Measurements from ENCODE around the gene TSPEAR. TPM values are rescaled to one million over a fixed set of nuclear protein-coding genes. Genes with fewer than 3 reads are reported as not detected.

TSPEAR gene
- total RNA-seq, 4 donors from 2014 or later = 0.19 TPM; not detected in 3

DNA sequence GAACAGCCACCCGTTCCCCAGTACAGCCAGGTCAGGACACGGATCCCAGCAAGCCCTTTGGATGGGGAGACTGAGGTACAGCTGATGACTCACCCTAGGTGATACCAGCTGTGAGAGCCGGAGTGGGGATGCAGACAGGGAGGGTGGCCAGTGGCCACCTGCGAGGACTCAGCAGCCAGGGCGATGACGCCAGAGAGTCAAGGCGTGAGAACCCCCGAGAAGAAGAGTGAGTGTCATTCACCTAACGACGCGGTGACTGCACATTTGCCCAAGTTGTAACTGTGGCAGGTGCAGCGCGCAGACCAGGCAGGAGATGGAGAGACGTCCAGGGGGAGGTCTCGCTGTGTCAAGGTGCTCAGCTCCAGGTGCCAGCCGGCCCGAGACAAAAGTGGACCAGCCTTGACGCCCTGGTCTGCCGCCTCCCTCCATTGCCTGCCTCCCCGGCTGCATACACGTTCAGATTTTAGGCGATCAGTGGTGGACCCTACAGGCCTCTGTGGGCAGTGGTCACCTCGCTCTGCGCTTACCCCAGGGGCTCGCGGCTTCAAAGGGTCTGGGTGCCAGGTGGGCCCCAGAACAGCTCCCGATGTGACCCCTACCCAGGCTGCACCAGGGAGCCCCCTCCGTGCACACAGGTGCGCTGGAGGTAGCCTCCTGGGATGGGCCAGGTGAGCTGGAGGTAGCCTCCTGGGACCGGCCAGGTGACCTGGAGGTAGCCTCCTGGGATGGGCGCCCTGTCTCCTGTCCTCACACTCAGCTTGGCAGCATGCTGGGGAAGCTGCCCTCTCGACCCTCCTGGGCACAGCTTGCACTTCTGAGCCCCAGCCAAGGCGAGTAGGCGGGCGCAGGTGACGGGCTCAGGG is 244.1 kb downstream of the TSPEAR start:
- TF ChIP-seq, protein P1, sequence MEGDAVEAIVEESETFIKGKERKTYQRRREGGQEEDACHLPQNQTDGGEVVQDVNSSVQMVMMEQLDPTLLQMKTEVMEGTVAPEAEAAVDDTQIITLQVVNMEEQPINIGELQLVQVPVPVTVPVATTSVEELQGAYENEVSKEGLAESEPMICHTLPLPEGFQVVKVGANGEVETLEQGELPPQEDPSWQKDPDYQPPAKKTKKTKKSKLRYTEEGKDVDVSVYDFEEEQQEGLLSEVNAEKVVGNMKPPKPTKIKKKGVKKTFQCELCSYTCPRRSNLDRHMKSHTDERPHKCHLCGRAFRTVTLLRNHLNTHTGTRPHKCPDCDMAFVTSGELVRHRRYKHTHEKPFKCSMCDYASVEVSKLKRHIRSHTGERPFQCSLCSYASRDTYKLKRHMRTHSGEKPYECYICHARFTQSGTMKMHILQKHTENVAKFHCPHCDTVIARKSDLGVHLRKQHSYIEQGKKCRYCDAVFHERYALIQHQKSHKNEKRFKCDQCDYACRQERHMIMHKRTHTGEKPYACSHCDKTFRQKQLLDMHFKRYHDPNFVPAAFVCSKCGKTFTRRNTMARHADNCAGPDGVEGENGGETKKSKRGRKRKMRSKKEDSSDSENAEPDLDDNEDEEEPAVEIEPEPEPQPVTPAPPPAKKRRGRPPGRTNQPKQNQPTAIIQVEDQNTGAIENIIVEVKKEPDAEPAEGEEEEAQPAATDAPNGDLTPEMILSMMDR (IDR thresholded peaks at IDR 0.05) = no peak
- DNase-seq (ENCODE audit: low spot score) (no peak), ATAC-seq (ENCODE audit: low FRiP score) (no peak)

DNA sequence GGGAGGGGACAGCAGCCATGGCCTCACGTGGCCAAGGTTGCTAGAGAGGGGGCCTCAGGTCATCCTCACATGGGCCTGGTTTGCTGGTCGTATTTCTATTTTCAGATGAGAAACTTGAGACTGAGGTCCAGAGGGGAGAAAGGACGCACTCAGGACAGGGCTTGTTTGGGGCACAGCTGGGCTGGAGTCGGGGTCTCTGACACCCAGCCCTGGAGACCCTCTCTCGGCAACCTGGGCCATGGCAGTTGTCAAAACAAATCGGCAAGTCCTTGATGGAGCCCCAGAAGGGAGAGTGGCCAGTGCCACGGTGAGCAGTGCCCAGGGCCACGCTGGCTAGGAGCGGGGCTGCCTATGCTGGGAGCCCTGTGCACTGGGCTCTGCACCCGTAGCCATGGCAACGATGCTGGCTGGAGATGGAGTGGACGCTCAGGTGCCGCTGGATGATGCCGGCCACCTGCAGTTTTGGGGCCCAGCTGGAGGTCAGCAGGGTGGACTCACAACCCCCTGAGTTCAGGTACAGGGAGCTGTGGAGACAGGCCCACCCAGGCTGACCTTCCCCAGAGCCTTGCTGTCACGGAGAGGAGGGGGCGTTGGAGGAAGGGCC is 244.9 kb downstream of the TSPEAR start:
- DNase-seq (ENCODE audit: low spot score) (no peak), ATAC-seq (ENCODE audit: low FRiP score) (no peak)
- TF ChIP-seq, protein P1 (IDR thresholded peaks at IDR 0.05) = no peak

DNA sequence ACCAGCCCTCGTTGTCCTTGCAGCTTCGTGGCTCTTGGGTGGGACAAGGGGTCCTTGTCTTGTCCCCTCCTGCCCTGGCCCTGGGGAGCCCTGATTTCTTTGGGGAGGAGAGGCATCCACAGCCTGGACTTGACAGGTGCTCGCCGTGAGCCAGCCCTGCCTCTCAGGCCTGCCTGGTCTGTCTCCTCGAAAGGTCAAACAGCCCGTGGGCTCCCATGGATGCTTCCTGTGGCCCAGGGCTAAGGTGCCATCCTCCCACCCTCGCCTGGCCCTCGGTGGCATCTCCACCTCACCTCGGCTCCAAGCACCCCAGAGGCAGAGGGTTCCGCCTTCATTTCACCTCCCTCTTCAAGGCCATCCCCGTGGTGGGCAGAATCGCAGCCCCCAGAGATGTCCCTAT is 247.0 kb downstream of the TSPEAR start:
- no peak for ATAC-seq (ENCODE audit: low FRiP score)
- TF ChIP-seq, protein P1 (IDR thresholded peaks at IDR 0.05) = no peak
- DNase-seq (ENCODE audit: low spot score) = no peak

DNA sequence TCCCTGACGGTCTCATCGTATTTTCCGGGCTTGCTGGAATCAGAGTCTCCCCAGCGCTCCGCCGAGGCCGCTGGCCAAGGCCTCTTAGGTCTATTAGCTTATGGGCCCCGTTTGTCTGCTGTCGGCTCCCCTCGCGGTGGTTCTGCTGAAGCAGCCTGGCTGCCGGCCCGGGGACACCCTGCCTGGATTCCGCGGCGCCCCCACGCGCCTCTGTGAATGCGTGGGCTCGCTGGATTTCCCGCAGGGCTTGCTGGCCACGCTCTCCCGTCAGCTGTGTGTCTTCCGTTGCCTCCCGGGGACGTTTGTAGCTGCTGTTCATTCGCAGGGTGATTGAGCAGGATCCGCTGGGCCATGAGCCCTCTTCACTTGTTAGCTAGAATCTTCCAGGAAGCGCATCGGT is 247.6 kb downstream of the TSPEAR start:
- ATAC-seq (ENCODE audit: low FRiP score) (peak; percentile 38), DNase-seq (ENCODE audit: low spot score) (no peak)
- TF ChIP-seq, protein P1 (IDR thresholded peaks at IDR 0.05) = no peak

DNA sequence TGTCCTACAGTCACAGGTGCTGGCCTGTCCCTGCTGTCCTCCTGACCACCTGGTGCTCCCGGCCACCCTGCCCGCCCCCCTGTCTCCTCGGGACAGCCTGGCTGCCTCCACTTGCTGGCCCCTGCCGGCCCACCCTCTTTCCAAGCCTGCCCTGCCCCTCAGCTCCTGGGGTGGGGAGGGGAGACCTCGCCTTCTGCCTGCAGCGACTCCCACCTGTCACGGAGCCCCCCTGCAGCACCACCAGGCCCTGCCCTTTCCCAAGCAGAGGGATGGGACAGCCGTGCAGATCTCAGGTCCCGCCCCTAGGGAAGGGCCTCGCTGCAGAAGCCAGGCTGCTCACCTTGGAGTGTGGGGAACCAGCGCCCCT is 248.6 kb downstream of the TSPEAR start:
- TF ChIP-seq, protein P1 (IDR thresholded peaks at IDR 0.05) = no peak
- DNase-seq (ENCODE audit: low spot score) = no peak
- no peak for ATAC-seq (ENCODE audit: low FRiP score)

DNA sequence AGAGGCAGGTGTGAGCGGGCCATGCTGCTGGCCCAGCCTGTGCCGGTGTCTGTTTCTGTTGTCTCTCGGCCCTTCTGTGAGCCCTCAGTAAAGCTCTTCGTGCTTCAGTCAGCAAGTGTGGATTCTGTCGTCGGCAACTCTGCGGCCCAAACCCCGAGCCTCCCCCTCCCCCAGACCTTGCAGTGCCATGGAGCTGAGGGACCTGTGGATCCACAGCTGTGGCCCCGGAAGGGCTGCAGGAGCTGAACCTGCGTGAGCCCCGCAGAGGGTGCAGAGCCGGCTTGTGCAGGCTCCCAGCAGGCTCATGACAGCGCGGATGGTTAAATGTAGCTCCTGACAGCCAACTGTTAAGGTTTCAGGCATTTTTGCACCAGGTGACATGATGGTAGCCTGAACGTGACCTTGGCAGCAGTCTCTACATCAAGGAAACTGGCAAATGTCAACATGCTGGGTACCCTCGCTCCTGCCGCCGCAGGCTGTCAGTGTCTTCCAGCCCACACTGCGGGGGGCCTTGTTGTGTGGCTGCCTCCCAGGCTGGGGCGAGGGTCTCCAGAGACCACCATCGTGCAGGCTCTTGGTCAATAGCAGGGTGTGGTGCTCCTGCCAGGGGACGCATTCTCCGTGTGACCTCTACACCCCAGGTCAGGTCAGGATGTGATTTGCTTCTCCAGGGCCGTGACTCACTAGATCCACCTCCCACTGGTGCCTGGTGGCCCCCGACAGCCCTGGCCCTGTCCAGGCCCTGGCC is 249.1 kb downstream of the TSPEAR start:
- no peak for ATAC-seq (ENCODE audit: low FRiP score)
- DNase-seq (ENCODE audit: low spot score) = no peak
- TF ChIP-seq, protein P1 (IDR thresholded peaks at IDR 0.05) = no peak
